ENCODE data around the gene EXOSC2.

- TF ChIP-seq CTCF (IDR thresholded peaks at IDR 0.05 in 2 of 3, conservative IDR thresholded peaks at IDR 0.05 in 1 of 3; ENCODE audit: borderline replicate concordance in 1 of 3, insufficient read depth in 1 of 3, low read depth in 2 of 3, low read length in 2 of 3) (no peak), EZH2phosphoT487 (IDR thresholded peaks at IDR 0.05; ENCODE audit: borderline replicate concordance) (no peak), ZBTB33 (IDR thresholded peaks at IDR 0.05; ENCODE audit: extremely low read depth, insufficient replicate concordance, low read length) (no peak), RAD21 (IDR thresholded peaks at IDR 0.05; ENCODE audit: low read depth) (no peak), JUND (IDR thresholded peaks at IDR 0.05) (no peak), POLR2A (IDR thresholded peaks at IDR 0.05; ENCODE audit: borderline replicate concordance, extremely low read depth, insufficient read depth, insufficient read length) (no peak)
Measured at GRCh38 chr9:130661451-130662098, 32.0 kb upstream of the EXOSC2 start.
